ENCODE data around the gene SYNGR1.
A peak's percentile ranks its signal among the peaks of the same experiment; 100 is the strongest.
"Not testable (repeated sequence)": the region's sequence is repeated elsewhere in the genome, so short reads cannot be mapped to it uniquely, and the experiment has no call there.

Gene SYNGR1

DNA sequence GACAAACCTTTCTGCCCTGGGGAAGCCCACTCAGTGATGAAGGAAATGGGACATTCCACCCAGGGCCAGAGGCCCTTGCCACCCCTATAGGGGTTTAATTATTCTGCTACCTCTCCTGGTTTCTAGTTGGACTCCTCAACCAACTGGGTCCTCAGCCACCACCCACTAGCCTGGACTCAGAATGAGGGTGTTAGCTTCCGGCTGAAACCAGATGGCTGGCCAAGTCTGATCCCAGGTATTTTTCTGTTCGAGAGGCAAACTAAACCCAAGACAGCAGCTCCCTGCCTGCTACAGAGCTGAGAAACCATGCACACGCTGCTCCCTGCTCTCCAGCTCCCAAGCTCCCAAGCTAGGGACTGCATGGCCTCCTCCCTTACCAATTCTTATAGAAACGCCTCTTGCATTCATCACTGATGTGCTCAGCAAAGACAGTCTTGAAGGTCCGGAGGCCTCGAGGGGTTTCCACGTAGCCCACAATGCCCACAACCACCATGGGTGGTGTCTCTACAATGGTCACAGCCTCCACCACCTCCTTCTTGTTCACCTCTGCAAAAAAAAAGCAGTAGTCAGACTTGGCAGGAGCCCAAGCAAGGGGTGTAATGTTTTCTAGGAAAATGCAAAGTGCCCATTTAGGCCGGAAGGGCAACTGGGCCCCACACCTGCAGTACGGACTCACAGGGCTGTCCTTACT, 32.6 kb upstream of the SYNGR1 start:
- DNase-seq (ENCODE audit: low read depth), result no peak

GRCh38 chr22:39317775-39318506, 31.9 kb upstream of the SYNGR1 start:
- DNase-seq (ENCODE audit: low read depth), result no peak

DNA sequence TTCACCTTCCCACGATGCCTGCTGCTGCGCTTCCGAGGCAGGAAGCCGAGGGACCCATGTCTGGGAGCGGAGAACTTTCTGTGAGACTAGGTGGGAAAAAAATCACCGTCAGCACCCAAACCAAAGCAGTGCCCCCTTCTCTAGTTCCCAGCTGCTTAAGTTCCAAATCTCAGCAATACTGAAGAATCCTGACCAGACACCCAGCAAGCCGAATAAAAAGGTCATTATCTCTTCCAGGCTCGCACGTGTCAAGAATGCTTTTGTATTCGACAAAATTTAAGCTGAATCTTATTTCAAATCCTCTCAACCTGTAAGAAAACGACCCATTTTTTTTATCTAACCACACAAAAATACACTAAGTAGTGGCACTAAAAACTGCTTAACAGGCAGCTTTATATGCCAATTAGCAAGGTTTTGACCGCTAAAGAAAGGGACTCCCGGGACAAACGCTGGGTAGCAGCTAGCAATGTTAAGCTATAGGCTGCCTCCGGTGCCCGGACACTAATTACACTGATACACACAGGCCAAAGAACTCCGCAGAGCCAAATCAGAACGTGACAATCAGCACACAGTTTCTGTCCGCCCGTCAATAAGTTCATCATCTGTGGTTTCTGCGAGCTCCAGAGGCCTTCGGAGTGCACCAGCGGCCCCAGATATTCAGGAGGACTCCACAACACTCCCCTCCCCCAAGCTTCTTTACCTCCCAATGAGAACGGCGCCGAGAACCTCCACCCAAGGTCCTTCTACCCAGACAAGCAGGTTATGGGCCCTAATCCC, 31.1 kb upstream of the SYNGR1 start:
- no peak for DNase-seq (ENCODE audit: low read depth)

- DNase-seq (ENCODE audit: low read depth), result peak; percentile 95
Observed at GRCh38 chr22:39319284-39320022, 30.3 kb upstream of the SYNGR1 start, which contains the start of gene RPL3. RPL3 (minus strand) TSS chr22:39319623; CDS start chr22:39319597, 26 bp downstream.

DNA sequence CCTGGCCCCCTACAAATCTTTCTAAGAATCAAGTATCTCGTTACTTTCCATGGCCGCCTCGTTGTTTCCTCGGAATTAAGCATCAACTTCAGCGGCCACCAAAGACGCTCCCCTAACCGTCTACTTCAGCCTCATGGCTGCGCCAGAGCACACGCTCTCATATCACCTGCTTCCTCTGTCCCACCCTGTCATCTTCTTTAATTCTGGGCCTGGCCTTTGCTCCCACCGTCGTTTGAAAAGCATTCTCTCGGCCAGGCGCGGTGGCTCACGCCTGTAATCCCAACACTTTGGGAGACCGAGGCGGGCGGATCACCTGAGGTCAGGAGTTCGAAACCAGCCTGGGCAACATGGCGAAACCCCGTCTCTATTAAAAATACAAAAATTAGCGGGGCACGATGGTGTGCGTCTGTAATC, 29.2 kb upstream of the SYNGR1 start:
- DNase-seq (ENCODE audit: low read depth), result not testable (repeated sequence)

DNA sequence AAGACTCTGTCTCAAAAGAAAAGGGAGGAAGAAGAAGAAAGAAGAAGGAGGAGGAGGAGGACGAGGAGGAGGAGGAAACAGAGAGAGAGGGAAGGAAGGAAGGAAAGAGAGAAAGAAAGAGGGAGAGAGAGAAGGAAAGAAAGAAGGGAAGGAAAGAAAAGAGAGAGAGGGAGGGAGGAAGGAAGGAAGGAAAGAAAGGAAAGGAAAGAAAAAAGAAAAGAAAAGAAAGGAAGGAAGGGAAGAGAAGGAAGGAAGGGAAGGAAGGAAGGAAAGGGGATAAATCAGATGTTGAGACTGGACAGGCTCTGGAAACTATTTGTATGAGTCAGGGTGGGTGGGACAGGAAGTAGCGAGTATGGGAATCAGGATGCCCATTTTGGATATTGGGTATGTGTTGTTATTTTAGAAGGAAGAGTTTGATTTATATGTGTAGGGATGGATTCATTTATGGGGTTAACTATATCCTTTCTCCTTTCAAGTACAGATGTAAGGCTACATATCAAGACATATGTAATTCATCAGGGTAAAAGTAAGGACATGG, 24.3 kb upstream of the SYNGR1 start:
- no peak for DNase-seq (ENCODE audit: low read depth)

GRCh38 chr22:39327995-39328754, 21.6 kb upstream of the SYNGR1 start:
- DNase-seq (ENCODE audit: low read depth), result no peak

- not testable (repeated sequence) for DNase-seq (ENCODE audit: low read depth)
Observed at GRCh38 chr22:39330553-39330952, 19.2 kb upstream of the SYNGR1 start.

- no peak for DNase-seq (ENCODE audit: low read depth)
Observed at GRCh38 chr22:39332441-39333064, 17.2 kb upstream of the SYNGR1 start.

GRCh38 chr22:39336411-39336810, 13.4 kb upstream of the SYNGR1 start:
- no peak for DNase-seq (ENCODE audit: low read depth)

GRCh38 chr22:39339775-39340174, 10.0 kb upstream of the SYNGR1 start:
- not testable (repeated sequence) for DNase-seq (ENCODE audit: low read depth)

DNA sequence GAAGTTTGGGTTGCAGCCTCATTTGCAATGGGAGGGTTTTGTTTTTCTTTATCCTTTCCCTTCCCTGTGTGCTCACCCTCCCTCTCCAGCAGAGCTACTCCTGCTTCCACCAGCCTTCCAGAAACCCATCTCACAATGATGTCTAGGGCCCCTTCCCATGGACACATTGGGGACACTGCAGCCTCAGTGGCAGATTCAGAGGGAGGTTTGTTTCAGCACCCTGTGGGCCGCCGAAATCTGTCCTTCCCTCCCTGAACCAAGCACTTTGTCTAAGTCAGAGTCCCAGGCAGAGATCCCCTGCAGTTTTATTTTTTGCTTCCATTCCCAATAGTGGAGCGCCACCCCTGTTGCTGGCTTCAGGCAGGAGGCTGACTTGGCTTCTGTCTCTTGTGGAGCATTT, 8.6 kb upstream of the SYNGR1 start:
- DNase-seq (ENCODE audit: low read depth), result no peak

DNA sequence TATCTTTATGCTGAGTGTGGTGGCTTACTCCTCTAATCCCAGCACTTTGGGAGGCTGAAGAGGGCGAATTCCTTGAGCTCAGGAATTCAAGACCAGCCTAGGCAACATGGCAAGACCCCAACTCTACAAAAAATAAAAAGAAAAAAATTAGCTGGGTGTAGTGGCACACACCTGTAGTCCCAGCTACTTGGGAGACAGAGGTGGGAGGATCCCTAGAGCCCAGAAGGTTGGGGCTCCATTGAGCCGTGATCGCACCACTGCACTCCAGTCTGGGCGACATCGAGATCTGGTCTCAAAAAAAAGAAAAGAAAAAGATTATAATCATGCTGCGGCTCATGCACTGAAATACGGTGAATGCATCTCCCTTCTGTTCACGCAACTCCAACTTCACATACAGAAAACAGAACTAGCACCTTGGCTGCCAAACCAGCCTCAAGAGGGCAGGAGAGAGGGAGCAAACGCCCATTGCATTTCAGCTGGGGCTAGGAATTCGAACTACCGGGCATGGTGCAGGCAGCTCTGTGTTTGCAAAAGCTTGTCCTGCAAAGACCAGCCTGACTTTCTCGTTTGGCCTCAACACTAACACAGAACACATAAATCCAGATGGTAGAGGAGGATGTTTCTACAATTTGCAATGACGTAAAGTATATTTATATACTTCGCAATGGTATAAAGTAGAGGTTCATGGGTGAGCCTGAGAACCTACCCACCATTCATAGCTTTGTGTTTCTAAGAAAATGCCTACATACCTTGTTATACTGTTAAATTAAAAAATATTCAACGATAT, 6.3 kb upstream of the SYNGR1 start:
- DNase-seq (ENCODE audit: low read depth), result no peak

GRCh38 chr22:39344046-39344390, 5.8 kb upstream of the SYNGR1 start:
- no peak for DNase-seq (ENCODE audit: low read depth)

GRCh38 chr22:39345231-39345630, 4.6 kb upstream of the SYNGR1 start:
- no peak for DNase-seq (ENCODE audit: low read depth)

DNA sequence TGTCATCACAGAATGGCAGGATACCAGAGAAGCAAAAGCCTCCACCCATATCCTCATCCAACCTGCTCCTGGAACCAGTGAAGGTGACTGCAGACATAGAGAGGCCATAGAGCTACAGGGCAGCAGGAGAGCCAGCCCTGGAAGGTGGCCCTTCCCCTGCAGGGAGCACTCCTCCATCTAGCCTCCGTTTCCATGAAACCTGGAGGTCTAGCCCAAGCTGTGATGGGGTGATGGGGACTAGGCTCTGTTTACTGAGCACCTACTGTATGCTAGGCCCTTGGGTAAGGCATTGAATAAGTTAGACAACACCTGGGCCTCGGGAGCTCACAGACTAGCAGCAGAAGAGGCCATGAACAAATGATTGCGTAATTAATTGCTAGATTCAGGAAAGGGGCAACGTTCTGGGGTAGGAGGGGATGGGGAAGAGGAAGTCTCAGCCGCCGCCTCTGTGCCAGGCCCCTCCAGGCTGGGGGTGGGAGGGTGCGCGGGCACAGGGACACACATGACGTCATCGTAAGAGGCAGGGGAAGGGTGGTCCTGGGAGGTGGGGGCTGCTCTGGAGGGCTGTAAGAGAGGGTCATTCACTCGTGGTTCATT, 784 bp upstream of the SYNGR1 start:
- no peak for DNase-seq (ENCODE audit: low read depth)

DNA sequence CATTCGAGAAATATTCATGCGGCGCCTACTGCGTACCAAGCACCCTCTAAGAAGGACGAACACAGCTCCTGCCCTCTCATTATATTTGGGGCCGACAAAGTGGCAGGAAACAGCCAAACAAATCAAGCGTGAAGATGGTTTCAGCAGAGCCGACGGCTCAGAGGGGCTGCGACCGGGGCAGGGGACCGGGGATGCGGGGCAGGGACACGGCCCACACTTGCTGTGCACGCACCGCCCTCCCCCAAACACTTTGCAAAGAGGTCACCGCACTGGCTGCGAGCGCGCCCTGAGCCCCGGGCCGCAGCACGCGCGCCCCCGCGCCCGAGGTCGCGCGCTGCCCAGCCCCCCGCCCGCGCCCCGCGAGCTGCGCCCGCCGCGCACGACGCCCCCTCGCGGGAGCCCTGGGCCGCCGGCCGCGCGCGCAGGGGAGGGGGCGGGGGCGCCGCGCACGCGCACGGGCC, 255 bp upstream of the SYNGR1 start:
- no peak for DNase-seq (ENCODE audit: low read depth)

DNA sequence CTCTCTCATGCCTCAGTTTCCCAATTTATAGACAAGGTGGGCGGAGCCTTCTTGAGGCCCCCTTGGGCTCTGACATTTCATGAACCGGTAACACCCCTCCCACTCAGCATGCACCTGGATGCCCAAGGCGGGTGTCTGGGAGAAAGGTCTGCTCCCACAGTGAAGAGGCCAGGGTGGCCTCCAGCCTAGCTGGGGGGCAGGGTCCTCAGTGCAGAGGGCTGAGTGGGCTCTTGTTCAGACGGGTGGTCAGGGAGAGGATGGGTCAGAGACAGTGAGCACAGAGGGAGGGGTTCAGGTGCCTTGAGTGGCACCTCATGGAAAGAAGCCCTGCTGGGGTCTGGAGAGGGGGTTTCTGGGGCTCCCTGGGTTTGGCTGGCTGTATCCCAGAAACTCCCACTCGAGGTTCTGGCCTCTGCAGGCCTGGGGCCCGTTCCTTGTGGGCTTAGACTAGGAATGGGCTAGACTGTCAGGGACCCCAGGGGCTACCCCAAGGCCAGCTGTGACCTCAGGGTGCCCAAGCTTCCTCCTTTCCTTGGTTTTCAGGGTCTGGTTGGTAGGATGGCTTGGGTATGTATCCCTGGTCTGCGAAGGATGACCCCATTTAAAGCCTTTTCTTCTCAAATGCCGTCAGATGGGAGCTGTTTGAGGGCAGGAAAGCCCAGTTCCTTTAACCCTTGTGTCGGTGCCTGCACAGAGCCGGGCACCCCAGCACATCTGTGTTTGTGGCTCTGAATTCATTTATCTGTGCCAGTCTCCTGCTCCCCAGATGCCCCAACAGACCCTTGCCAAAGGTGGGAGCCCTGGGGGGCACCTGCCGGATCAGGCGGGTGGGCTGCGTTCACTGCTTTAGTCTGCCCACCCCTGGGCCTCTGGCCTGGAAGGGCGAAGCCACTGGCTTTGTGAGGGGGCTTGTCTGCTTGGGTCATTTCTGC, 1.2 kb downstream of the SYNGR1 start:
- no peak for DNase-seq (ENCODE audit: low read depth)

All from GM04504 (cell line).